HG03280 (cell line): ENCODE results near the gene NUF2.
"Not testable (repeated sequence)": the region's sequence is repeated elsewhere in the genome, so short reads cannot be mapped to it uniquely, and the experiment has no call there.

Experiments used
- ATAC-seq: cut with Tn5 transposase; IDR thresholded peaks from one replicate; pipeline ENCODE4 v1.9.1; 2021; ENCODE audit warnings: mild to moderate bottlenecking, moderate library complexity; ENCODE audit not compliant: unreplicated experiment

NUF2 gene

GRCh38 chr1:163321311-163322305 lies at the start of gene NUF2:
Gene NUF2 (plus strand): TSS chr1:163321954. CDS start chr1:163326052, 4,098 bp downstream.
- peak; percentile 98 for ATAC-seq

GRCh38 chr1:163273766-163274441 lies 47.9 kb upstream of the NUF2 start:
- no peak for ATAC-seq

- no peak for ATAC-seq
Measured at GRCh38 chr1:163275222-163275621, 46.5 kb upstream of the NUF2 start.

GRCh38 chr1:163278602-163279001 lies 43.2 kb upstream of the NUF2 start:
- no peak for ATAC-seq

- ATAC-seq, result not testable (repeated sequence)
Measured at GRCh38 chr1:163284867-163285266, 36.9 kb upstream of the NUF2 start.

- no peak for ATAC-seq
Measured at GRCh38 chr1:163290025-163290640, 31.6 kb upstream of the NUF2 start.

GRCh38 chr1:163291461-163291860 lies 30.3 kb upstream of the NUF2 start:
- no peak for ATAC-seq

GRCh38 chr1:163292153-163292552 lies 29.6 kb upstream of the NUF2 start:
- not testable (repeated sequence) for ATAC-seq

- ATAC-seq, result not testable (repeated sequence)
Measured at GRCh38 chr1:163293497-163293896, 28.3 kb upstream of the NUF2 start.

- ATAC-seq, result no peak
Measured at GRCh38 chr1:163295949-163296348, 25.8 kb upstream of the NUF2 start.

GRCh38 chr1:163296504-163297263 lies 25.1 kb upstream of the NUF2 start:
- no peak for ATAC-seq

- no peak for ATAC-seq
Measured at GRCh38 chr1:163298365-163298764, 23.4 kb upstream of the NUF2 start.

GRCh38 chr1:163300568-163300967 lies 21.2 kb upstream of the NUF2 start:
- no peak for ATAC-seq

GRCh38 chr1:163303561-163303960 lies 18.2 kb upstream of the NUF2 start:
- no peak for ATAC-seq

GRCh38 chr1:163305441-163305840 lies 16.3 kb upstream of the NUF2 start:
- ATAC-seq, result no peak

- ATAC-seq, result no peak
Measured at GRCh38 chr1:163307479-163308171, 14.1 kb upstream of the NUF2 start.

GRCh38 chr1:163308811-163309210 lies 12.9 kb upstream of the NUF2 start:
- no peak for ATAC-seq

GRCh38 chr1:163315773-163316374 lies 5.9 kb upstream of the NUF2 start:
- no peak for ATAC-seq

GRCh38 chr1:163320891-163321290 lies 863 bp upstream of the NUF2 start:
- ATAC-seq, result no peak

GRCh38 chr1:163323339-163323738 lies 1.6 kb downstream of the NUF2 start:
- ATAC-seq, result not testable (repeated sequence)
